Natural killer cell (primary cell): ENCODE data around the gene AQP7. TPM values are rescaled to one million over a fixed set of nuclear protein-coding genes. Genes with fewer than 3 reads are reported as not detected.
A peak's percentile ranks its signal among the peaks of the same experiment; 100 is the strongest.

Source experiments
- ATAC-seq, 3 donors: fragments of 150-1000 bp in 2 of 3; fragments of 200-7000 bp in 1 of 3; cut with Tn5 transposase; 1 replicate in 1 of 3; 2 replicates in 2 of 3; pipeline ENCODE4 v1.10.0; 2021; ENCODE audit warnings: mild to moderate bottlenecking in 2 of 3, moderate library complexity in 2 of 3
- DNase-seq, 2 donors: peaks; one replicate each; pipeline versions ENCODE4 v3.0.0 to v3.0.0-alpha.2; 2013 to 2021; ENCODE audit warnings: mixed read lengths in 1 of 2
- H3K27ac ChIP-seq: one replicate; pipeline ENCODE4 v1.5.1; 2013; ENCODE audit warnings: mild to moderate bottlenecking, low read length
- H3K27me3 ChIP-seq: one replicate; pipeline ENCODE4 v1.6.1; 2013; ENCODE audit warnings: low read length; ENCODE audit not compliant: control insufficient read depth, insufficient read depth
- H3K36me3 ChIP-seq: one replicate; pipeline ENCODE4 v1.6.1; 2013; ENCODE audit warnings: low read length; ENCODE audit not compliant: control insufficient read depth, insufficient read depth
- H3K4me1 ChIP-seq: one replicate; pipeline ENCODE4 v1.6.1; 2013; ENCODE audit warnings: low read length; ENCODE audit not compliant: control insufficient read depth, insufficient read depth
- H3K4me3 ChIP-seq: one replicate; pipeline ENCODE4 v1.5.1; 2013; ENCODE audit warnings: low read length
- H3K9me3 ChIP-seq: one replicate; pipeline ENCODE4 v1.6.1; 2013; ENCODE audit warnings: low read length; ENCODE audit not compliant: control insufficient read depth, insufficient read depth
- H3K27ac Mint-ChIP-seq, 2 donors: one replicate each; pipeline ENCODE4 v1.8.0; 2022; ENCODE audit warnings: mild to moderate bottlenecking in 2 of 2, mixed read lengths in 2 of 2, moderate library complexity in 1 of 2
- H3K27me3 Mint-ChIP-seq, 2 donors: one replicate each; pipeline ENCODE4 v1.8.0; 2022; ENCODE audit warnings: low read depth in 2 of 2, mixed read lengths in 2 of 2
- H3K36me3 Mint-ChIP-seq: one replicate; pipeline ENCODE4 v1.8.0; 2022; ENCODE audit warnings: mixed read lengths
- H3K4me1 Mint-ChIP-seq, 2 donors: one replicate each; pipeline ENCODE4 v1.8.0; 2022; ENCODE audit warnings: mixed read lengths in 2 of 2
- H3K4me3 Mint-ChIP-seq: one replicate; pipeline ENCODE4 v1.8.0; 2022; ENCODE audit warnings: mild to moderate bottlenecking, moderate library complexity, mixed read lengths
- H3K9me3 Mint-ChIP-seq, 2 donors: one replicate each; pipeline ENCODE4 v1.8.0; 2022; ENCODE audit warnings: mixed read lengths in 2 of 2
- CTCF ChIP-seq: fragments of 200-600 bp; IDR thresholded peaks from one replicate; pipeline ENCODE4 v1.8.0; 2022; ENCODE audit warnings: antibody characterized with exemption
- WGBS: methylation state at CpG from one replicate; pipeline ENCODE4 v1.1.7; 2013; ENCODE audit warnings: missing lambda C conversion rate; ENCODE audit not compliant: insufficient coverage; 5-methylcytosine and 5-hydroxymethylcytosine counted together
- intact Hi-C: fragments of 100-400 bp; cut with micrococcal nuclease; formaldehyde crosslinking; loops from one replicate; pipeline ENCODE4 v1.14.2; 2022
- total RNA-seq, 4 donors: library from RNA; stranded (reverse); fragments of 120-200 nt in 1 of 4; gene quantifications; one replicate each; pipeline versions ENCODE4 v1.2.3 to v1.2.4, GENCODE V29; 2013 to 2022

AQP7 gene
- total RNA-seq, 3 donors from 2014 or later (not counting 1 experiment from before 2014, with no cell fraction given), result not detected

GRCh38 chr9:33377089-33377715, 25.2 kb downstream of the AQP7 start:
- Histone ChIP-seq H3K27ac (no peak overlapping the region), H3K4me3 (no peak overlapping the region), H3K4me1 (no peaks in the 10 kb centered on the region), H3K36me3 (peaks cover 2% of the 10 kb centered on the region), H3K27me3 (no peaks in the 10 kb centered on the region), H3K9me3 (no peaks in the 10 kb centered on the region)
- DNase-seq (no peak), ATAC-seq (no peak)
- H3K4me1 Mint-ChIP-seq, result peaks cover 8 to 9% of the 10 kb centered on the region in 2 donors
- no peaks in the 10 kb centered on the region for H3K27me3 Mint-ChIP-seq
- no peak overlapping the region for H3K4me3 Mint-ChIP-seq
- 94% methylated on average over 12 of the region's 12 CpGs for WGBS
- H3K36me3 Mint-ChIP-seq, result no peaks in the 10 kb centered on the region
- TF ChIP-seq CTCF, result no peak
- H3K27ac Mint-ChIP-seq, result no peak overlapping the region
- H3K9me3 Mint-ChIP-seq, result no peaks in the 10 kb centered on the region
- intact Hi-C loops, result no loop called here

- H3K27me3 Mint-ChIP-seq, result no peaks in the 10 kb centered on the region
- Histone ChIP-seq H3K36me3 (peaks cover 10% of the 10 kb centered on the region), H3K9me3 (no peaks in the 10 kb centered on the region), H3K27me3 (no peaks in the 10 kb centered on the region), H3K27ac (no peak overlapping the region), H3K4me3 (no peak overlapping the region), H3K4me1 (no peaks in the 10 kb centered on the region)
- ATAC-seq (no peak), DNase-seq (no peak)
- H3K4me1 Mint-ChIP-seq, result peaks cover 8 to 9% of the 10 kb centered on the region in 2 donors
- no peaks in the 10 kb centered on the region for H3K9me3 Mint-ChIP-seq
- intact Hi-C loops, result loop anchor here (2.0 kb wide), 1 partner anchor 91 kb away; no protein-coding TSS in a partner anchor
- no peak overlapping the region for H3K4me3 Mint-ChIP-seq
- no peak for TF ChIP-seq CTCF
- H3K27ac Mint-ChIP-seq, result no peak overlapping the region
- 97% methylated on average over 7 of the region's 7 CpGs for WGBS
- no peaks in the 10 kb centered on the region for H3K36me3 Mint-ChIP-seq
These were observed 26.5 kb downstream of the AQP7 start for GRCh38 chr9:33375841-33376321.

GRCh38 chr9:33375238-33375840, 27.0 kb downstream of the AQP7 start:
- no peak overlapping the region for H3K27ac Mint-ChIP-seq
- no peaks in the 10 kb centered on the region for H3K4me1 ChIP-seq
- H3K27ac ChIP-seq, result no peak overlapping the region
- peak overlapping the region; percentile 52 for H3K4me3 Mint-ChIP-seq
- H3K36me3 ChIP-seq, result peaks cover 16% of the 10 kb centered on the region
- intact Hi-C loops, result loop anchor here (2.0 kb wide), 1 partner anchor 91 kb away; no protein-coding TSS in a partner anchor
- no peak overlapping the region for H3K4me3 ChIP-seq
- TF ChIP-seq CTCF, result no peak
- H3K4me1 Mint-ChIP-seq, result peaks cover 8 to 9% of the 10 kb centered on the region in 2 donors
- DNase-seq, result no peak
- no peaks in the 10 kb centered on the region for H3K27me3 ChIP-seq
- H3K27me3 Mint-ChIP-seq, result no peaks in the 10 kb centered on the region
- H3K9me3 Mint-ChIP-seq, result no peaks in the 10 kb centered on the region
- ATAC-seq, result peak; percentile 3 to 42 (median 30)
- H3K9me3 ChIP-seq, result no peaks in the 10 kb centered on the region
- WGBS, result 66% methylated on average over 15 of the region's 15 CpGs
- H3K36me3 Mint-ChIP-seq, result peaks cover under 1% of the 10 kb centered on the region
